SIG-M5 treated with dmso at 0.1 percent for 504 hours (cell line): ENCODE measurements around the gene NCDN.

ENCODE experiments used
- DNase-seq: peaks from one replicate; lab custom pipeline; 2025; ENCODE audit not compliant: unreplicated experiment; lab: John Stamatoyannopoulos, UW

Gene NCDN

DNA sequence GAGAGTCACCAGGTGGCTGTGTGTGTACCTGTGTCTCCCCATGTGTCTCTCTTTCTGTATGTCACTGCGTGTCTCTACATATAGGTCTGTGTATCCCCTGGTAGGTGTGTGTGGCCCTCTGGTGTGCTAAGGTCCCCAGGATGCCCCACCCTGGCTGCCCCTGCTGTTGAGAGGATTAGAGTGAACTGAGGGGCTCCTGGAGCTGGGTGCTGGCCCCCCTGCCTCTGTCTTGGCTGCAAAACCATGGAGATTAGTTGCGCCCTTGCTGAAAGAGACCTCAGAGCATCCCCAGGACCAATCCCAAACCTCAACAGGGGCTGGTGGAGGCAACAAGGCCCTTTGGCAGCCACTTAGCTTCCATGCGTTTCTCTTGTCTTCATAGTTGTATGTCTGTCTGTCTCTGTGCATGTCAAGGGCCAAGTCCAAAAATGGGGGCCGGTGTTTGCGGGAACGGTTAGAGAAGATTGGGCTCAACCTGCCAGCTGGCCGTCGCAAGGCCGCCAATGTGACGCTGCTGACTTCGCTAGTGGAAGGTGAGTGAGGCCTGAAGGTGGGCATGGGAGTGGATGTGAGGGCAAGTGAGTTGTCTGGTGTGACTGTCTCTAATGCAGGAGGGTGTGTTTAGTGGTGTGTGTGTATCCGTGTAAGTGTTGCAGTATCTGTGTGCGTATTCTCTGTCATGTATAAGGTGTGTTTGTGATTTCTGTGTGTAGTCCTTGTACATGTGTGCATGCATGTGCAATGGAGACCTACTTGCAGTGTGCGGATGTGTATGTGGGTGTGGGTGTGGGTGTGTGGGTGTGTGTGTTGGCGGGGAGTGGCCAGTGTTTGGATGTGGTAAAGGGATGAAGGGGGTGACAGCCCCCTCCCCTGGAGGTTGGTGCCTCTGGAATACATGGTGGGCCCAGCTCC is 32.2 kb downstream of the NCDN start:
- DNase-seq: no peak

DNA sequence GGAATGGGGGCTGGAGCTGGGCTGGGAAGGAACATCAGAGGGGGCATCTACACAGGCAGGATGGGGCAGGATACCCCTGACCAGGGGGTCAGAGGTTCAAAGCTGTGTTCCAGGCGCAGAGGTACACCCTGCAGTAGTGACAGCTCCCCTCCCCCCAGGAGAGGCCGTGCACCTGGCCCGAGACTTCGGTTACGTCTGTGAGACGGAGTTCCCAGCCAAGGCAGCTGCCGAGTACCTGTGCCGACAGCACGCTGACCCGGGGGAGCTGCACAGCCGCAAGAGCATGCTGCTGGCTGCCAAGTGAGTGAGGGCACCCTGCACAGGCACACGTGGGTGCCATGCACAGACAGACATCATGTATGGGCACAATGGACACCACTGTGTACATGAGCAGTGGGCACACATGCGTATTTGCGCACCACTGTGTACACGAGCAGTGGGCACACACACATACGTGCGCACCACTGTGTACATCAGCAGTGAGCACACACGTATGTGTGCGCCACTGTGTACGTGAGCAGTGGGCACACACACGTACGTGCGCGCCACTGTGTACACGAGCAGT is 33.0 kb downstream of the NCDN start:
- DNase-seq: no peak

DNA sequence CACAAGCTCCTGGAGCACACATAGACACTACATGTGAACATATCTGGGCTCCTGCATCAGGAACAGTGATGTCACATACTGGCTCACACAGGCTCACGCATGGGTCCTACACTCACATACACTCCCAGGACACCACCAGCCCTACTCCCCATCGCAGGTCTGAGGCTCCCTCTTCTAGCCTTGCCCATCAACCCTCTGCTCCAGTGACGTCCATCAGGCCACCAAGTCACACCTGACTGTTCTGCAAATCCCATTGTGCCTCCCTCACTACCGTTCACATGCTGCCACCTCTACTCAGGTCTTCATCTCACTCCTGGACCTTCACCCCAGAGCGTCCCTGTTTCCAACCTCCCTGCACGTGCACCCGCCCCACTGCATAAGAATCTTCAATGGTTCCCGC is 33.6 kb downstream of the NCDN start:
- no peak for DNase-seq

DNA sequence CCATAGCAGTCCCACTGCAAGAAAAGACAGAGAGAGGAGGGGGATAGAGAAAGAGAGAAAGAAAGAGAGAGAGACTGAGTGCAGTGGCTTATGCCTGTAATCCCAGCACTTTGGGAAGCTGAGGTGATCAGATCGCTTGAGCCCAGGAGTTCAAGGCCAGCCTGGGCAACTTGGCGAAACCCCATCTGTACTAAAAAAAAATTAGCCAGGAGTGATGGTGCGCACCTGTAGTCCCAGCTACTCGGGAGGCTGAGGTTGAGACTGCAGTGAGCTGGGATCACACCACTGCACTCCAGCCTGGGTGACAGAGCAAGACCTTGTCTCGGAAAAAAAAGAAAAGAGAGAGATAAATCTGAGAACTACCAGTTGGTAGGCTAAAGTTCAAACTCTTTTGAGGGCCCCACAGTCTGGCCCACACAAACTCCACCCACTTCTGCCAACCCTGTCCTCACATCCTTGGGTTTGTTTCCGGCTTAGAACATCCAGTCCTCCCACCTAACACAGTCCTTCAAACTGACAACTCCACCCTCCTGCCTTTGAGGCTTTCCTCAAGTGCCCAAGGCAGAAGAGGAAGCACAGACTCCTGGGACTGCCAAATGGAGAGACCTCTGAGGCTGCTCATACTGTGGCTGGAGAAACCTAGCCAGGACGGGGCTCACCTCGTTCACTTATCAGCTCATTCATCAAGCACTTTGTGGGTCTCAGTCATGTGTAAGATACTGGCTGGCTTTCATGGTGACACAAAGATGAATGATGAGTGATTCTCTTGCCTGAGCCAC is 35.6 kb downstream of the NCDN start:
- no peak for DNase-seq

DNA sequence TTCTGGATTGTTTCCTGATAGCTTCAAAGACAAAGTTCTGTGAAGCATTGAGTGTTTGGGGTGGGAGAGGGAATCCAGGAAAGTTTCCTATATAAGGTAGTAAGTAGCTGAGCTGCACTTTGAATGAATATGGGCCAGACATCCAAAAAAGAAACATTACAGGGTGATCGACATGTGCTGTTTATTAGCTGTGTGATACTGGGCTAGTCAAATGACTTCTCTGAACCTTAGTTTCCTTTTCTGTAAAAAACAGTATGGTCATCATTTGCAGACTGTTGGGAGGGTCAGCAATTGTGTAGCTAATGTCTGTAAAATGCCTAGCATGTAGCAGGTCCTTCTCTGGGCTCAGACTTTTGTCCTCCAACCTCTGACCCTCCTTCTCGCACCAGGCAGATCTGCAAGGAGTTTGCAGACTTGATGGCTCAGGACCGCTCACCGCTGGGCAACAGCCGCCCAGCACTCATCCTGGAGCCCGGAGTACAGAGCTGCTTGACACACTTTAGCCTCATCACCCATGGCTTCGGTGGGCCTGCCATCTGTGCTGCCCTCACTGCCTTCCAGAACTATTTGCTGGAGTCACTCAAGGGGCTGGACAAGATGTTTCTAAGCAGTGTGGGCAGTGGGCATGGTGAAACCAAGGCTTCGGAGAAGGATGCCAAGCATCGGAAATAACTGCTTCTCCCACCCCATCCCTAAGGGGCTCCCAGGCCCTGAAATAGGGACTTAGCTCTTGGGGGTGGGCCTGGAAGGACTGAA is 36.6 kb downstream of the NCDN start:
- DNase-seq: no peak

DNA sequence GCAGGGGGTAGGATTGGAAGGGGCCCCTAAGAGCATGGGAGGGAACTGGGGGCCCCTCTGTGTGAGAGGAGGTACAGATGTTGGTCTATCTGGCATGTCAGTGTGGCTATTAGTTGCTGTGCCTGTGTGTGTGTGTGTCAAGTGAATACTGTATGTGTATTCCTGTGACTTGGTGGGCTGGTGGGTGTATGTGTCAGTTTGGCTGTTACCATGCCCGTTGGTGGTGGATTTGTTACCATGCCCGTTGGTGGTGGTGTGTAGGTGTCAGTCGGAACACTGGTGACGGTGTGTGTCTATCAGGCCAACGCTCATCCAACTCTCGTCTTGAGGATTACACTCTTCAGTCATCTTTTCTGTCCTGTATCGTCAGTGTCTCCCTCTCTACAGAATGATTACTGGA is 38.1 kb downstream of the NCDN start:
- no peak for DNase-seq

DNA sequence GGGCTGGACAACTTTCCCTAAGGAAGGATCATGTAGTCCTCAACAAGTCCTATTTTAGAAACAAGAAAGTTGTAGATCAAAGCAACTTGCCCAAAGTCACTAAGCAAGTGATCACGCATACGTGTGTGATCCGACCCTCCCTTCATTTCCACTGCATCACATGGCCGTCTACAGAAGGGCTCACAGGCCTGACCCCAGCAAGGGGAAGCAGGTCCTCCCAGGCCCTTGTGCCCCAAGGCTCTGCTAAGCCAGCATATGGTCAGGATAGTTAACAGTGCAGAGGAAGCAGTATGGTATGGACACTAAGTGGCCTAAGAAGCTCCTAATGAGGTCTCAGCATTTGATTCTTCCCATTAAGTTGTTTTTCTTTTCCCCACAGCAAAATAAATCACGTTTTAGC is 40.3 kb downstream of the NCDN start:
- no peak for DNase-seq

DNA sequence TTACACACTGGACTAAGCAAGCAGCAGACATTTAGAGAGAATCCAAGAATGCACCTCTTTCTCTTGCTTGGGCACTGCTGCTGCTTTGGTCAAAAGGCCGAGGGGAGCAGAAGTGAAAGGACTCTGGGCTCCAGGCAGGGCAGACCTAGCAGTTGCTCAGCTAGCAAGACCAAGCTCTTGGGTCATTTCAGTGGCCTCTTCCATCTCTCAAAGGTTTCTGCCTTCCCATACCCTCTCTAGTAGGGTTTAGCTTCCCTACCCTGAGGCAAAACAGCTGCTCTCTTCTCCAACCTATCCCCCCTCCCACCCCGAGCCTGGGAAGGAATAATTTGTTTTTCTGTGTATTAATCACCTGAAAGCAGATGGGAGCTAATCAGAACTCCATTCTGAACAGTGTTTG is 41.3 kb downstream of the NCDN start:
- DNase-seq: no peak

DNA sequence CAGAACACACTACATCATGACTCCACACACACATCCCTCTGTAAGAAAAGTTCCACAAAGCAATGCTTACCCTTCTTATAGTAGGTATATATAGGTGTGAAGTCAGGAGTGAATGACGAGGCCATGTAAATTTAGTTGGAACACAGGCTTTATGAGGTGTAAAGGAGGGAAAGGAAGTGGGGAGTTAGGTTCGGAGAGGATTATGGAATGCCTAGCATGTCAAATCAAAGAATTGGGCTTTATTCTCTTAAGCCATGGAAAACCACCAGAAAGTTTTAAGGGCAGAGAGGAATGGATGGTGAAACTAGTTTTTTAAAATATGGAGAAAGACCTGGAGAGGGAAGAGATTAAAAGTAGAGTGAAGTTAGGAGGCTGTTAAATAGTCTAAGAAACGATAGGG is 41.8 kb downstream of the NCDN start:
- no peak for DNase-seq

DNA sequence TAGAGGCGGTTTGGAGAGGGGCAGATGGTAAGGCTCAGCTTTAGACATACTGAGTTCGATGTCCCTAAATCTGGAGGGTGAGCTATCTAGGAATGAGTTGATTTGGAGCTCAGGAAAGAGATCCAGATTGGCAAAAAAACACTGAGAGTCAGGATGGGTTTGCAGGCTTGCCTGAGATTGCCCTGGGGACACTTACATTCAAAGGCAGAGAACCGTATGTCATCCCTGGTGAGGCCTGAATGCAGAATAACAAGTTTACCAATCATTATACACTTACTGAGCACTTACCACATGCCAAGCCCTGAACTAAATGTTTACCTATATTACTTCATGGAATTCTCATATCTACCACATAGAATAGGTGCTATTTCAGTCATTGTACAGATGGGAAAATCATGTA is 43.0 kb downstream of the NCDN start:
- DNase-seq: no peak

DNA sequence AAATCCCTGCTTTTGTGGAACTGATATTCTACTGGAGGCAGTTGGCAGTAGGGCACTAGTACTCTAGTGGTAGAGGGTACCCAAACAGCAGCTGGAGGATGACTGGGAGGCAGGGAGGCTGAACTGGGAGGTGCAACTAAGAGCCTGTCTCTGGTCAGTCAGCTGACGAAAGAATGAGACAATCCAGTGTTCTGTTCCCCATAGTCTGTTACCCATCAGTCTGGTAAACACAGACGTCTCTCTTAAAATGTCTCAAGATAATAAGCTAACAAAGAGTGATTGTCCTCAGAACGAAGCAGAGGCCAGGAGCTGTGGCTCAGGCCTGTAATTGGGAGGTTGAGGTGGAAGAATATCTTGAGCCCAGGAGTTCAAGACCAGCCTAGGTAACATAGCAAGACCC is 45.9 kb downstream of the NCDN start:
- DNase-seq: no peak

DNA sequence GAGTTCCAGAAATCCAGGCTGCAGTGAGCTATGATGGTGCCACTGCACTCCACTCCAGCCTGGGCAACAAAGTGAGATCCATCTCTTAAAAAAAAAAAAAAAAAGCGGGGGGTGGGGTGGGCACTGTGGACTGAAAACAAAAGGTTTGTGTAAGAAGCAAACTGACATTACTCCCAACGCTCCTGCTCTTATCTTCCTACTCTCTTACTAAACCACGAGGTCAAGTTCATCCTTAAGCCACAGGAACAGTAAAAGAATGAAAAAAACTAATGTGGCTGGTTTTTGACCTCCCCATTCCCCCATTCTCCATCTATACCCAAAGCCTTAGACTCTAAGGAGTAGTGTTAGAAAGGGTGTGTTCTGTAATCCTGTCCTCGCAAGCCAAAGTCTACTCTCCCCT is 46.3 kb downstream of the NCDN start:
- no peak for DNase-seq

DNA sequence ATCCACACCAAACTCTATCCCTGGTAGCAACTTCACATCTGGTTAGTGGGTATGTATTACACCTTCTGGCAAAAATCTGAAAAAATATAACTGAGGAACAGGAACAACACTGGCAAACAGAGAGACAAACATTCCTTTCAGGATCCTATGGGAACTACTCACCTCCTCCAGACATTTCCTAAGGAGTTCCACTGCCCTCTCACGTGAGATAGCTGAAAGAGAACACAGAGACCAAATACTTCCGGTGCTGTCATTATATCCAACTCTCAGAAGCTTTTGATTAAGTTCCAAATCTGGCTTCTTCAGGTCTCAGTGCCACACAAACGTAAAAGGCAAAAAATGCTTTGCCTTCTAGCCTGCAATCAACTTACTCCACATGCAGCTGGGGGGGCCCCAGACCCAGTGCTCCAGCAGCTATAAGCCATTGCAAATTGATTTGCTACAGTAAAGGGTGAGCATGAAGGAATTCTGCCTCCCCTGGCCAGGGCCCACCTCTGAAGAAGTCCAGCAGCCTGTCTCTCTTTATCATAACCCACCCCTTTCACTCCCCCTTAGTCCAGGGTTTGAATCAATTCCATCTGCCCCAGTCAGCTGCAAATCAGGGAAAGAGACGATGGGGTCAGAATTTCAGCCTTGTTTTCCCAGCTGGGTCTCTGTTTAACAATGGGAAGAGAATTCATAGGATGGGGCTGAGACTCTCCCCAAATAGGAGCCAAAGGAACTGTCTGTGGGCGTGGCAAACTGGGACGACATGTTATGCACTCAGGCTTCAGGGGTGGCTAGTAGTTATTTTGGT is 47.7 kb downstream of the NCDN start:
- DNase-seq: no peak

DNA sequence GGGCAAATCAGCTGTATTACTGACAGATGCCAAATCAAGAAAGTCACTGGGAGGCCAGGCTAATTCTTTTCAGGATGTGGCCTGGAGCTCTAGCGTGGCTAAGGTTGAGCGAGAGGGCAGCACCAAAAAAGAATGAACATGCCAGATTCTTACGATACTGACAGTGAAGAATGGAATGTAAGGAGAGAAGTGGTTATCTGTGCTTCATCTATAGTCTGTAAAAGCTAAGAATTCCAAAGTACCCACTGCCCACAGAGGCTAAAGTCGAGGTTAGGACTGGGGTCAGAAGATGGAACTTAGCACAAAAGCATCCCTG is 48.2 kb downstream of the NCDN start:
- no peak for DNase-seq

DNA sequence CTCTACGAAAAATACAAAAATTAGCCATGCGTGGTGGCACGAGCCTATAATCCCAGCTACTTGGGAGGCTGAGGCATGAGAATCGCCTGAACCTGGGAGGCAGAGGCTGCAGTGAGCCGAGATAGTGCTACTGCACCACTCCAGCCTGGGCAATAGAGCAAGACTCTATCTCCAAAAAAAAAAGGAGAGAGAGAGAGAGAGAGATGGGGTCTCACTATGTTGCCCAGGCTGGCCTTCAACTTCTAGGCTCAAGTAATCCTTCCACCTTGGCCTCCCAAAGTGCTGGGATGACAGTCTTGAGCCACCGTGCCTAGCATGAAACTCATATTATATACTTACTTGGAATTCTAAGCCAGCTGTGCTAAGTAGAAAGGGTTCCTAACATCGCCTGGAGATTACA is 54.1 kb downstream of the NCDN start:
- no peak for DNase-seq

DNA sequence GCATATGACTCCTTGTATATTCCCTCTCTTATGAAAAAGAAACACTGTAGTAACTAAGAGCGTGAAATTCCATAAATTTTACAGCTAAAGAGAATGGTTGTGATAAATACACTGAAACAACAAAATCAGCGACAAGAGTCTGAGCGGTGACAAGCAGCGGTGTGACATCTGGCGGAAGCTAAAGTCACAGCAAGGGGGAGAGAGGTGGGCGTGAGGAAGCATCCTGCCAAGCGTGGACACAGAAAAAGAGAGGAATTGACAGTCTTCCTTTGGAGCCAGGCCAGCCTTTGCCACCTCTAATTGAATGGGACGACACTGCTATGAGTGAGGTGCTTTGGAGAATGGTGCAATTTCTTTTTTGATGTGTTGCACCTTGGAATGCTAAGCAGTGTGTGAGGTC is 57.8 kb downstream of the NCDN start:
- no peak for DNase-seq
